ENCODE measurements around the gene ARFGEF2.

DNA sequence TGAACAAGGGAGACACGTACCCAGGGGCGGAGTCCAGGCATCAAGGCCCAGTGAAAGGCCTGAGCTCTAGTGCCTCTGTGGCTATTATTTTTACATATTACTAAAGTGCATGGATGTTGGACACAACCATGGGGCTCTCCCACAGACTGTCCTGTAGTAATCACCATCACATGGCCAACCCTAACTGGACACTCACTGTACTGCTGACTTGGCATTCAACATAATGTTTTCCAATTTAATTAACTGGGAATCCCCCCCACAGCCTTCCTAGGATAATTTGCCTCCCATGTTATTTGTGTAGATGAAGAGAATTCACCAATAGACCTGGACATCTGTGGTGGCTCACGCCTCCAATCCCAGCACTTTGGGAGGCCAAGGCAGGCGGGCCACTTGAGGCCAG, 34.5 kb downstream of the ARFGEF2 start:
- TF ChIP-seq CTCF (IDR thresholded peaks at IDR 0.05) (no peak), POLR2A (IDR thresholded peaks at IDR 0.05) (no peak)

Measured in lower leg skin (tissue), 3 donors.